IPS-20b (cell line): ENCODE measurements around the gene PRR35.
"Not testable (repeated sequence)": the region's sequence is repeated elsewhere in the genome, so short reads cannot be mapped to it uniquely, and the experiment has no call there.

ENCODE experiments used
- H3K27ac ChIP-seq: one replicate; pipeline ENCODE4 v1.5.1; 2013; ENCODE audit warnings: low read length
- H3K27me3 ChIP-seq: 2 replicates; pipeline ENCODE4 v1.6.1; 2013; ENCODE audit warnings: mild to moderate bottlenecking, low read length, inconsistent platforms; ENCODE audit not compliant: insufficient read depth
- H3K36me3 ChIP-seq: 2 replicates; pipeline ENCODE4 v1.6.1; 2013; ENCODE audit warnings: low read depth, mild to moderate bottlenecking, inconsistent platforms, low read length, moderate library complexity; ENCODE audit not compliant: insufficient read depth
- H3K4me1 ChIP-seq: 2 replicates; pipeline ENCODE4 v1.6.1; 2013; ENCODE audit warnings: mild to moderate bottlenecking, control low read depth, inconsistent platforms, low read length, moderate library complexity; ENCODE audit not compliant: insufficient read depth
- H3K4me3 ChIP-seq: 2 replicates; pipeline ENCODE4 v1.5.1; 2013; ENCODE audit warnings: mild to moderate bottlenecking, low read length, inconsistent platforms
- H3K9ac ChIP-seq: 2 replicates; pipeline ENCODE4 v1.6.1; 2013; ENCODE audit warnings: low read depth, mild to moderate bottlenecking, inconsistent platforms, low read length, moderate library complexity
- H3K9me3 ChIP-seq: 2 replicates; pipeline ENCODE4 v1.6.1; 2013; ENCODE audit warnings: mild to moderate bottlenecking, low read depth, low read length, inconsistent platforms; ENCODE audit not compliant: insufficient read depth

Gene PRR35

DNA sequence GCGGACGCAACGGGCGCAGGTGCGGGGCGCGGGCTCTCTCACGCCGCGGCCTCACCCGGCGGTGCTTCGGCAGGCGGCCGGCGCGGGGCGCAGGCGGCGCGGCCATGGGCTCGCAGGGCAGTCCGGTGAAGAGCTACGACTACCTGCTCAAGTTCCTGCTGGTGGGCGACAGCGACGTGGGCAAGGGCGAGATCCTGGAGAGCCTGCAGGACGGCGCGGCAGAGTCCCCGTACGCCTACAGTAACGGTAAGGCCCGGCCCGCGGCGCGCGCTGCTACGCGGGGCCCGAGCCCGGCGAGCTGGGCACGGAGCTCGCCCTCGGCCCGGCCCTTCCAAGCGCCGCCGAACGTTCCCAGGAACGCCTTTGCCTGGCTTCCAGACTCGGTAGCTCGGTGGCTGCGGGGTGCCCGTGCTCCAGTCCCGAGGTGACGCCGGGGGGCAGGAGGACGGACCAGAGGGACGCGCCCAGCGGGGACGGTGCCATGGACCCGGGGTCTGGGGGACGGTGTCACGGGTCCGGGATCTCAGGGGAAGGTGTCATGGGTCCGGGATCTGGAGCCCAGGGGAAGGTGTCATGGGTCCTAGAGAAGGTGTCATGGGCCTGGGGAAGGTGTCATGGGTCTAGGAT, 30.1 kb downstream of the PRR35 start:
- Histone ChIP-seq H3K9me3 (no peaks in the 10 kb centered on the region), H3K36me3 (no peaks in the 10 kb centered on the region), H3K27me3 (peaks cover 50% of the 10 kb centered on the region), H3K9ac (peak overlapping the region; percentile 76; the same call in 1 of the 2 replicates), H3K27ac (no peak overlapping the region), H3K4me1 (no peaks in the 10 kb centered on the region), H3K4me3 (peak overlapping the region; percentile 79)

DNA sequence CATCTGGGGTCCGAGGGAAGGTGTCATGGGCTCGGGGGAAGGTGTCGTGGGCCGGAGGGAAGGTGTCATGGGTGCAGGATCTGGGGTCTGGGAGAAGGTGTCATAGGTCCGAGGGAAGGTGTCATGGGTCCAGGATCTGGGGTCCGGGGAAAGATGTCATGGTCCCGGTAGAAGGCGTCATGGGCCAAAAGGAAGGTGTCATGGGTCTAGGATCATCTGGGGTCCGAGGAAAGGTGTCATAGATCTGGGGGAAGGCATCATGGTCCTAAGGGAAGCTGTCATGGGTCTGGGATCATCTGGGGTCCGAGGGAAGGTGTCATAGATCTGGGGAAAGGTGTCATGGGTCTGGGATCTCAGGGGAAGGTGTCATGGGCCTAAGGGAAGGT, 30.6 kb downstream of the PRR35 start:
- Histone ChIP-seq H3K9me3 (no peaks in the 10 kb centered on the region), H3K27ac (no peak overlapping the region), H3K4me3 (peak overlapping the region; percentile 79), H3K36me3 (no peaks in the 10 kb centered on the region), H3K9ac (peak overlapping the region; percentile 76; the same call in 1 of the 2 replicates), H3K27me3 (peaks cover 45% of the 10 kb centered on the region), H3K4me1 (no peaks in the 10 kb centered on the region)

DNA sequence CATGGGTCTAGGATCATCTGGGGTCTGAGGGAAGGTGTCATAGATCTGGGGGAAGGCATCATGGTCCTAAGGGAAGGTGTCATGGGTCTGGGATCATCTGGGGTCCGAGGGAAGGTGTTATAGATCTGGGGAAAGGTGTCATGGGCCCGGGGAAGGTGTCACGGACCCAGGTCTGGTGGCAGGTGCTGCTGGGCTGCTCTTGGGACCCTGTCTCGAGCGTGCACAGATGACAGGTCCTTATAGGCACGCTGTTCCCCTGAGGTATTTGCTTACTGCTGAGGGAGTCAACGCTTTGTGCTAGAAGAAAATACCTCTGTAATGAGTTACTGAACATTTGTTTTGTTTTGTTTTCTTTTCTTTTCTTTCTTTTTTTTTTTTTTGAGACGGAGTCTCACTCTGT, 31.0 kb downstream of the PRR35 start:
- Histone ChIP-seq H3K9me3 (no peaks in the 10 kb centered on the region), H3K4me3 (peak overlapping the region; percentile 79), H3K36me3 (no peaks in the 10 kb centered on the region), H3K9ac (no peak overlapping the region), H3K4me1 (no peaks in the 10 kb centered on the region), H3K27me3 (peaks cover 40% of the 10 kb centered on the region), H3K27ac (no peak overlapping the region)

DNA sequence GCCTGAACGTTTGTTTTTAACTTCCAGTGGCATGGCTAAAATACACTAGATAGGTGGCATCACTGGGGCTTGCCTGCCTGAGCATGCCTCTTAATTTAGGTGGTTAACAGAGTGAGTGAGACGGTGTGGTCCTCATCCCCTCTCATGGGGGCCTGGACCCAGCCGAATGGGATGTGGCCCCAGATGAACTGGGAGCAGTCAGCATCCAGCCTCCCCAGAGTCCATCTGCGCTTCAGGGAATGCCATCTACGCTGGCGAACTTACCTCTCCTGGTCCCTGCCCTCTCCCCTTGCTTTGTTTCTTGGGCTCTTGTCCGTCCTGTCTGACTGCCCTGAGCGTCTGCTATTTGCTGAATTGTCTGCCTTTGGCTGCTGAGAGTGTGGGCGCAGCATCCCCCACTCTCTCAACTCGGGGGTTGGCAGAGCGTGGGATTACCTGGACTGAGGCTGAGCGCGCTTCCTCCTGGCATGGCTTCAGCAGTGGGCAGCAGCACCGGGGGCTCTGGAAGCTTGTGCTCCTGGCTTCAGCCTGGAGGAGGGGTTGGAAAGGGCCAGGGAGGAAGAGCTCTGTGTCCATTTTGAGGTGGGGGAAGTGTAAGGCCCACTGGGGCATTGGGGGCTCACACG, 31.8 kb downstream of the PRR35 start:
- H3K9ac ChIP-seq, result no peak overlapping the region

DNA sequence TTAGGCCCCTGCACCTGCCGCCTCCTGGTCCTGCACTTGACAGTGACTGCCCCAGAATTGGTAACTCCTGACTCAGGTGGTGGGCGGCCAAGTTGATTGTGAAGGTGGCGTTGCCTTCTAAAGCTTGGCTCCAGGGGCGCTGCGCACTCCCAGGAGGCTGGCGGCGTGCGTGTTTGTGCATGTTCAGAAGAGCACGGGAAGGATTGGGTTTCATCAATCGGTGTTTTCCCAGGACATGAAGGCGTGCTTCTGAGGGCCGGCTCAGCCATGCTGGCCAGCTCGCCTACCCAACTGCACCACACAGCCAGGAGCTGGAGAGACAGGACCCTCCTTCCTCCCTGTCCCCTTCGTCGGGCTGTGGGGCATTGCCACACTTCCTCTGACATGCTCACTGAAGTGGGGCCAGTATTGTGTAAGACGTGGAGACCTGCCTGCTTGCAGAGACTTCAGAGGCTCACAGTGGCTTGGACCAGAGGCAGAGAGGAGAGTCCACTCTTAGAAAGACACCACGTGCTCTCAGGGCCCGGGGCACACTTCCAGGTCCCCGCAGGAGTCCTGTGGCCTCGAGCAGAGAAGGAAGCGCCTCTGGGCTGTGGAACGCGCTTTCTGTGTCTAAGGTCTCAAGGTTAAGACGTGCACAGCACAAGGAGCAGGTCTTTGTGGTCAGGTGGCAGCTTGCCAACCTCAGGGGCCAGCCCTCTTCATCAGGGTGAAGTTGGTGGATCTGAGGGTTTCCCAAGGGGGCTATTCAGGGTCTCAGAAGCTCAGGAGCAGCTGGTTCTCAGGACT, 32.5 kb downstream of the PRR35 start:
- no peak overlapping the region for H3K27ac ChIP-seq
- H3K9me3 ChIP-seq, result no peaks in the 10 kb centered on the region
- H3K4me1 ChIP-seq, result no peaks in the 10 kb centered on the region
- no peak overlapping the region for H3K4me3 ChIP-seq
- no peak overlapping the region for H3K9ac ChIP-seq
- H3K27me3 ChIP-seq, result peaks cover 25% of the 10 kb centered on the region
- no peaks in the 10 kb centered on the region for H3K36me3 ChIP-seq

More for the DNA sequence above, 31.8 kb downstream of the PRR35 start:
- peaks cover 33% of the 10 kb centered on the region for H3K27me3 ChIP-seq
- H3K4me1 ChIP-seq, result no peaks in the 10 kb centered on the region
- no peak overlapping the region for H3K27ac ChIP-seq
- no peak overlapping the region for H3K4me3 ChIP-seq
- no peaks in the 10 kb centered on the region for H3K36me3 ChIP-seq
- no peaks in the 10 kb centered on the region for H3K9me3 ChIP-seq

DNA sequence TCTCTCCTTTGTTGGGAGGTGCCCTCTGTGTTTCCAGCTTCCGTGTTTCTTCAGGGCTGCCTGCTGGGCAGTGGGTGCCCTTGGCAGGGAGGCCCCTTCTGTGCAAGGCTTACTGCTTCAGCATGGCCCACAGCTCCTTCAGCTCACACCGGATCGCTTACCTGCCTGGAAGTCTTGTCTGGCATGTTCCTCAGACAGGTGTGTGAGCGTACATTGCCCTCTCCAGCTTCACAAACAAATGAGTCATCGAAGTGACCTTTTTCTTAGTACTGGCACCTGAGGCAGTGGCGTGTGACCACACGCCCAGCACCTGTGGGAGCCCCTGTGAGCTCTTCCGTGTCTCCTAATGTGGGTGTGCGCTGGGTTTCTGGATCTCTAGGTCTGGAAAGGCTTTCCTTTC, 33.2 kb downstream of the PRR35 start:
- no peak overlapping the region for H3K9ac ChIP-seq
- no peaks in the 10 kb centered on the region for H3K9me3 ChIP-seq
- H3K27ac ChIP-seq, result no peak overlapping the region
- peaks cover 21% of the 10 kb centered on the region for H3K27me3 ChIP-seq
- no peaks in the 10 kb centered on the region for H3K4me1 ChIP-seq
- H3K4me3 ChIP-seq, result no peak overlapping the region
- no peaks in the 10 kb centered on the region for H3K36me3 ChIP-seq

DNA sequence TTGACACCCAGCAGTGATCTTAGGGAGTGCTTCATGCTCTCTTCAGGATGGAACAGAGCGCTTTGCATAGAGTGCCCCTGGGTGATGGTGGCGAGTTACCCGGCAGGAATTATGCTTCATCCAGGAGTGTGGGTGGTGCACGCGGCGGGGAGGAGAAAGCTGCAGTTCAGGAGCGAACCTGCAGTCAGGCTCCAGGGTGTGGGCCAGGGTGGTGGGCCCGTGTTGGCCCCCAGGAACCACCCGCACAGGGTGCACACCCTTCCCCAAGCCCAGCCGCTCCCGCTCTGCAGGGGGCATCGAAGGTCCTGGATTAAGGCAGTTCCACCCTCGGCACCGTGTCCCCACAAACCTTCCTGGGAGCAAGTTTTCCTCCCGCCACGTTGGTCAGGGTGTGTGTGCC, 33.6 kb downstream of the PRR35 start:
- H3K4me1 ChIP-seq, result no peaks in the 10 kb centered on the region
- no peak overlapping the region for H3K4me3 ChIP-seq
- no peak overlapping the region for H3K27ac ChIP-seq
- no peaks in the 10 kb centered on the region for H3K36me3 ChIP-seq
- peaks cover 21% of the 10 kb centered on the region for H3K27me3 ChIP-seq
- no peaks in the 10 kb centered on the region for H3K9me3 ChIP-seq
- no peak overlapping the region for H3K9ac ChIP-seq

DNA sequence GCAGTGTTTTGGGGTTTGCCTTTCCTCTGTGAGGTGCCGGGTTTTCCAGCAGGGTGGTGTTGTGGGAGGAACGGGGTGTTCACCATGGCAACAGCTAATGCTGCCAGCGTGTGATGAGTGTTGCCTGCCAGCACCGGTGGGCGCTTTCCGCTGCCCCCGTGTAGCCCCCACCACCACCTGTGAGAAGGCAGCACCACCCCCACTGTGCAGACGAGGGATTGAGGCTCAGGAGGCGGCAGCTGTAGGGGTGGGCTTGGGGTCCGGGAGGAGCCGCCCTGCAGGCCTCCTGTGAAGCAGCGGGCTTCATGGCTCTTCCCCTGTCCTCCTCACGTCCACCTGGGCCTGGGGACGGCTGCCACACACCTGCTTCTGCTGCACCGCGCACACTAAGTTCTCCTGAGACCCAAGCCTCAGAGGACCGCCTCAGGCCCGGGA, 34.9 kb downstream of the PRR35 start:
- Histone ChIP-seq H3K4me1 (no peaks in the 10 kb centered on the region), H3K9me3 (no peaks in the 10 kb centered on the region), H3K27ac (no peak overlapping the region), H3K9ac (no peak overlapping the region), H3K27me3 (peaks cover 21% of the 10 kb centered on the region), H3K36me3 (no peaks in the 10 kb centered on the region), H3K4me3 (no peak overlapping the region)

DNA sequence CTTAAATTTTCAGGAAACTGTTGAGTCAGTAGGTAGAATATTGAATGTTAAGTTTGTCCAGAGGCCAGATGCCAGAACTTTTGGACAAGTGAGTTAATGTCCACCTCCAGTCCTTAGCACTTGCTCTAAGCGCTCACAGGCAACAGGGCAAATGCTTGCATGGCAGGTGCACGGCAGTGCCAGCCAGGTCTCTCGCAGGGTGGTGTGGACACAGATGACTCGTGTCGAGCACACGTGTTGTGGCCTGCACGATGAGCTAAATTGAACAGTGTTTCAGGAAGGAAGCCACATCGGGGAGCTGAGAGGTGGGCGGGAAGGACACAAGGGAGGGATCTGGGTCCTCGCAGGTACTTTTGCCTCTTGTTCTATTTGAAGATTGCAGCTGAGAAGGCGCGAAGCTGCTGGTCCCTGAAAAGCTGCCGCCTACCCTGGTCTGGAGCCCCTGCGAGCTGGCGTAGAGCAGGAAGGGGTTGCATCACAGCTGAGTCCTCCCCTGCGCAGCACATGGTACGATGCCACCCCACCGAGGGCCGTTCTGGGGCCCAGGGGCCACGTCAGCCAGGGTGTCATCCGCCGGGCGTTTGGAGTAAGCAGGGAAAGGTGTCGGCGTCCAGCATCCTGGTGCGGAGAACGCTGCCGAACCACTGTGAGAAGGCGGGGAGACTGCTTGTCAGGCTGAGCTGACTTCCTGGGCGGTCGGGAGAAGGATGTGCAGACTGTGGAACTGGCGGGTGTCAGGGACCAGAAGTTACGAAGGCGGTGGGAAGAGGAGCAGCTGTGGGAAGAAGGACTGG, 35.9 kb downstream of the PRR35 start:
- no peak overlapping the region for H3K27ac ChIP-seq
- H3K9me3 ChIP-seq, result no peaks in the 10 kb centered on the region
- no peak overlapping the region for H3K4me3 ChIP-seq
- H3K9ac ChIP-seq, result no peak overlapping the region
- H3K36me3 ChIP-seq, result no peaks in the 10 kb centered on the region
- H3K4me1 ChIP-seq, result no peaks in the 10 kb centered on the region
- H3K27me3 ChIP-seq, result peaks cover 12% of the 10 kb centered on the region

DNA sequence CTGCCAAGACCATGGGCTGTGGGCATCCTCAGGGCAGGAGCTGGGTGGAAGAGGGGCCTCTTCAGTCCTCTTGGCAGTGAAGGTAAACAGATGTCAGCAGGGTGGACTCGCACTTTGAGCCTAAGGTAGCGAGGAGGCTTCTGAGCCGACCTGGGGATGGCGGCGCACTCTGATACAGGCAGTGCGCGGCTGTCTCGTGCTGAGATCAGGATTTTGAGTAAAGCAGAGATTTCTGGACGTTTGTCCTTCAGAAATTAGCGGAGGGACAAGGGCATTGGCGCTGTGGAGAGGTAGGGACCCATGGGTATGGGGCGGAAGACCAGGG, 36.5 kb downstream of the PRR35 start:
- Histone ChIP-seq H3K4me3 (no peak overlapping the region), H3K27ac (no peak overlapping the region), H3K36me3 (no peaks in the 10 kb centered on the region), H3K9ac (no peak overlapping the region), H3K4me1 (no peaks in the 10 kb centered on the region), H3K9me3 (no peaks in the 10 kb centered on the region), H3K27me3 (peaks cover 7% of the 10 kb centered on the region; the same call in 1 of the 2 replicates)

DNA sequence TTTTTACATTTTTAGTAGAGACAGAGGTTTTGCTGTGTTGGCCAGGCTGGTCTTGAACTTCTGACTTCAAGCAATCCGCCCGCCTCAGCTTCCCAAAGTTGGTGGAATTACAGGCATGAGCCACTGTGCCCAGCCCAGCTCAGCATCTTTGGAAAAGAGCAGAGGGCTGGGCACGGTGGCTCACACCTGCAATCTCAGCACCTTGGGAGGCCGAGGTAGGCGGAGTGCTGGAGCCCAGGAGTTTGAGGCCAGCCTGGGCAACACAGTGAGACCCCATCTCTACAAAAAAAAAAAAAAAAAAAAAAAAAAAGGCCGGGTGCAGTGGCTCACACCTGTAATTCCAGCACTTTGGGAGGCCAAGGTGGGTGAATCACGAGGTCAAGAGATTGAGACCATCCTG, 37.5 kb downstream of the PRR35 start:
- H3K27ac ChIP-seq, H3K9me3 ChIP-seq, H3K27me3 ChIP-seq: not testable (repeated sequence)

More for the DNA sequence above, 37.5 kb downstream of the PRR35 start:
- not testable (repeated sequence) for H3K9ac ChIP-seq, H3K4me1 ChIP-seq, H3K36me3 ChIP-seq, H3K4me3 ChIP-seq
